WTC11 (cell line): ENCODE measurements around the gene CCDC136. TPM values are rescaled to one million over a fixed set of nuclear protein-coding genes. Genes with fewer than 3 reads are reported as not detected.

Source experiments
- ATAC-seq: fragments of 200-7000 bp; cut with Tn5 transposase; 2 replicates; pipeline ENCODE4 v1.10.0; 2021; ENCODE audit warnings: mild to moderate bottlenecking, moderate library complexity
- CTCF ChIA-PET: fragments of 300-600 bp; sonication (Branson Sonifier 250); formaldehyde crosslinking; loops from one replicate; lab custom pipeline; 2021; ENCODE audit warnings: antibody characterized with exemption; lab: Charles Lee
- POLR2A ChIA-PET: fragments of 350-600 bp; sonication (Branson Sonifier 250); formaldehyde crosslinking; loops from one replicate; lab custom pipeline; 2021; ENCODE audit warnings: antibody characterized with exemption; lab: Charles Lee
- DNase-seq: peaks from one replicate; pipeline ENCODE4 v3.0.0; 2021; ENCODE audit warnings: low spot score
- H3K27ac Mint-ChIP-seq: 2 replicates; pipeline ENCODE4 v1.8.0; 2021; ENCODE audit warnings: mixed read lengths
- H3K27me3 Mint-ChIP-seq: 2 replicates; pipeline ENCODE4 v1.8.0; 2021; ENCODE audit warnings: low read depth, mild to moderate bottlenecking, moderate library complexity, mixed read lengths
- H3K36me3 Mint-ChIP-seq: 2 replicates; pipeline ENCODE4 v1.8.0; 2021; ENCODE audit warnings: mixed read lengths
- H3K4me1 Mint-ChIP-seq: 2 replicates; pipeline ENCODE4 v1.8.0; 2022; ENCODE audit warnings: mixed read lengths
- H3K4me3 Mint-ChIP-seq: 2 replicates; pipeline ENCODE4 v1.8.0; 2021; ENCODE audit warnings: mild to moderate bottlenecking, moderate library complexity, mixed read lengths
- H3K9me3 Mint-ChIP-seq: 2 replicates; pipeline ENCODE4 v1.8.0; 2021; ENCODE audit warnings: mixed read lengths
- GTF2I ChIP-seq: fragments of 250-450 bp; sonication (Bioruptor Pico); conservative IDR thresholded peaks from 2 replicates; pipeline ENCODE4 v1.4.0; 2021; ENCODE audit warnings: mild to moderate bottlenecking
- IRF2 ChIP-seq: sonication (generic); formaldehyde crosslinking; IDR thresholded peaks from 2 replicates; pipeline ENCODE4 v1.8.0; 2022; ENCODE audit warnings: low read depth, missing genetic modification reagents, borderline replicate concordance
- JUN ChIP-seq: sonication (generic); formaldehyde crosslinking; IDR thresholded peaks from 2 replicates; pipeline ENCODE4 v1.8.0; 2023; ENCODE audit warnings: mild to moderate bottlenecking, missing genetic modification reagents
- NFATC4 ChIP-seq: fragments of 250-450 bp; sonication (Bioruptor Pico); IDR thresholded peaks from 2 replicates; pipeline ENCODE4 v1.9.0; 2021; ENCODE audit warnings: mild to moderate bottlenecking
- NR3C1 ChIP-seq: sonication (generic); formaldehyde crosslinking; conservative IDR thresholded peaks from 2 replicates; pipeline ENCODE4 v1.8.1; 2023; ENCODE audit warnings: low read depth, mild to moderate bottlenecking, missing genetic modification reagents
- PRRX2 ChIP-seq: fragments of 250-450 bp; sonication (Bioruptor Pico); IDR thresholded peaks from 2 replicates; pipeline ENCODE4 v1.8.0; 2021; ENCODE audit warnings: mild to moderate bottlenecking
- SMAD4 ChIP-seq: sonication (generic); formaldehyde crosslinking; IDR thresholded peaks from 2 replicates; pipeline ENCODE4 v1.8.0; 2022; ENCODE audit warnings: mild to moderate bottlenecking, missing genetic modification reagents
- SP1 ChIP-seq: sonication (generic); formaldehyde crosslinking; conservative IDR thresholded peaks from 2 replicates; pipeline ENCODE4 v1.8.1; 2022; ENCODE audit warnings: missing genetic modification reagents
- TCF7 ChIP-seq: sonication (generic); formaldehyde crosslinking; IDR thresholded peaks from 2 replicates; pipeline ENCODE4 v1.8.0; 2022; ENCODE audit warnings: mild to moderate bottlenecking, low read depth, missing genetic modification reagents, moderate library complexity
- TEAD1 ChIP-seq: sonication (generic); formaldehyde crosslinking; IDR thresholded peaks from 2 replicates; pipeline ENCODE4 v1.8.0; 2022; ENCODE audit warnings: mild to moderate bottlenecking, missing genetic modification reagents
- TEAD4 ChIP-seq: sonication (generic); formaldehyde crosslinking; IDR thresholded peaks from 2 replicates; pipeline ENCODE4 v1.8.0; 2022; ENCODE audit warnings: mild to moderate bottlenecking, missing genetic modification reagents
- ZNF121 ChIP-seq: sonication (generic); formaldehyde crosslinking; IDR thresholded peaks from 2 replicates; pipeline ENCODE4 v1.8.0; 2023; ENCODE audit warnings: missing genetic modification reagents
- ZNF232 ChIP-seq: sonication (generic); formaldehyde crosslinking; IDR thresholded peaks from 2 replicates; pipeline ENCODE4 v1.8.0; 2022; ENCODE audit warnings: mild to moderate bottlenecking, missing genetic modification reagents
- ZNF671 ChIP-seq: fragments of 250-450 bp; sonication (Bioruptor Pico); IDR thresholded peaks from 2 replicates; pipeline ENCODE4 v1.8.0; 2021; ENCODE audit warnings: mild to moderate bottlenecking
- total RNA-seq: library from RNA; stranded (reverse); gene quantifications from 3 replicates; pipeline ENCODE4 v1.2.3, GENCODE V29; 2021
- TF ChIP-seq, protein P1 (sequence below): sonication (generic); formaldehyde crosslinking; IDR thresholded peaks from 2 replicates; pipeline ENCODE4 v1.8.0; 2023; ENCODE audit warnings: mild to moderate bottlenecking, missing genetic modification reagents
- TF ChIP-seq, protein P2 (sequence below): sonication (generic); formaldehyde crosslinking; IDR thresholded peaks from 2 replicates; pipeline ENCODE4 v1.8.1; 2022; ENCODE audit warnings: missing genetic modification reagents, borderline replicate concordance
- TF ChIP-seq, protein P3 (sequence below): sonication (generic); formaldehyde crosslinking; IDR thresholded peaks from 2 replicates; pipeline ENCODE4 v1.8.1; 2023; ENCODE audit warnings: mild to moderate bottlenecking, missing genetic modification reagents, moderate library complexity
- TF ChIP-seq, protein P4 (sequence below): sonication (generic); formaldehyde crosslinking; IDR thresholded peaks from 2 replicates; pipeline ENCODE4 v1.8.0; 2022; ENCODE audit warnings: mild to moderate bottlenecking, missing genetic modification reagents
- TF ChIP-seq, protein P5 (sequence below): sonication (generic); formaldehyde crosslinking; IDR thresholded peaks from 2 replicates; pipeline ENCODE4 v1.8.1; 2023; ENCODE audit warnings: mild to moderate bottlenecking, moderate library complexity, missing genetic modification reagents
- TF ChIP-seq, protein P6 (sequence below): sonication (generic); formaldehyde crosslinking; IDR thresholded peaks from 2 replicates; pipeline ENCODE4 v1.8.1; 2022; ENCODE audit warnings: low read depth, missing genetic modification reagents, borderline replicate concordance
- TF ChIP-seq, protein P7 (sequence below): sonication (generic); formaldehyde crosslinking; IDR thresholded peaks from 2 replicates; pipeline ENCODE4 v1.8.1; 2023; ENCODE audit warnings: mild to moderate bottlenecking, missing genetic modification reagents, moderate library complexity

Gene CCDC136
- total RNA-seq, 1 experiment from 2014 or later, result 51.0 TPM

DNA sequence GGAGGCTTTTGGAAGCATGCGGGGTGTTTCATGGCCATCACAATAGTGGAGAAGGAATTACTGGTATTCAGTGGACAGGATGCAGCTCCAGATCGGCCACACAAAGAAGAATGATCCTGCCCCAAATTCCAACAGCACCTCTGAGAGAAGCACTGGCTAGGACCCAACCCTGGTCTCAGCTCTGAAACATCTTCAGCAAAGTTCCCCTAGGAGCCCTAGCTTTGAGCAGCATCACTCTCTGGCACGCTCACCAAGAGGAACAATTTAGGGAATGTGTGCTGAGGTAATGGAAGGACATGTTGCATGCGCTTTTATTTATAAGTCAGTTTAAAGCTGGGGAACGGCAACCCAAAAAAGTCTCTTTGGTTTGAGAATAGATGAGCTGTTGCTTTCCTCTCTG, 10.6 kb upstream of the CCDC136 start (continued):
- TF ChIP-seq, protein P1, sequence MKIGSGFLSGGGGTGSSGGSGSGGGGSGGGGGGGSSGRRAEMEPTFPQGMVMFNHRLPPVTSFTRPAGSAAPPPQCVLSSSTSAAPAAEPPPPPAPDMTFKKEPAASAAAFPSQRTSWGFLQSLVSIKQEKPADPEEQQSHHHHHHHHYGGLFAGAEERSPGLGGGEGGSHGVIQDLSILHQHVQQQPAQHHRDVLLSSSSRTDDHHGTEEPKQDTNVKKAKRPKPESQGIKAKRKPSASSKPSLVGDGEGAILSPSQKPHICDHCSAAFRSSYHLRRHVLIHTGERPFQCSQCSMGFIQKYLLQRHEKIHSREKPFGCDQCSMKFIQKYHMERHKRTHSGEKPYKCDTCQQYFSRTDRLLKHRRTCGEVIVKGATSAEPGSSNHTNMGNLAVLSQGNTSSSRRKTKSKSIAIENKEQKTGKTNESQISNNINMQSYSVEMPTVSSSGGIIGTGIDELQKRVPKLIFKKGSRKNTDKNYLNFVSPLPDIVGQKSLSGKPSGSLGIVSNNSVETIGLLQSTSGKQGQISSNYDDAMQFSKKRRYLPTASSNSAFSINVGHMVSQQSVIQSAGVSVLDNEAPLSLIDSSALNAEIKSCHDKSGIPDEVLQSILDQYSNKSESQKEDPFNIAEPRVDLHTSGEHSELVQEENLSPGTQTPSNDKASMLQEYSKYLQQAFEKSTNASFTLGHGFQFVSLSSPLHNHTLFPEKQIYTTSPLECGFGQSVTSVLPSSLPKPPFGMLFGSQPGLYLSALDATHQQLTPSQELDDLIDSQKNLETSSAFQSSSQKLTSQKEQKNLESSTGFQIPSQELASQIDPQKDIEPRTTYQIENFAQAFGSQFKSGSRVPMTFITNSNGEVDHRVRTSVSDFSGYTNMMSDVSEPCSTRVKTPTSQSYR (CRISPR knock-in tag), result no peak
- TF ChIP-seq NFATC4 (CRISPR knock-in tag), result no peak
- no peak for TF ChIP-seq ZNF232 (CRISPR knock-in tag)

DNA sequence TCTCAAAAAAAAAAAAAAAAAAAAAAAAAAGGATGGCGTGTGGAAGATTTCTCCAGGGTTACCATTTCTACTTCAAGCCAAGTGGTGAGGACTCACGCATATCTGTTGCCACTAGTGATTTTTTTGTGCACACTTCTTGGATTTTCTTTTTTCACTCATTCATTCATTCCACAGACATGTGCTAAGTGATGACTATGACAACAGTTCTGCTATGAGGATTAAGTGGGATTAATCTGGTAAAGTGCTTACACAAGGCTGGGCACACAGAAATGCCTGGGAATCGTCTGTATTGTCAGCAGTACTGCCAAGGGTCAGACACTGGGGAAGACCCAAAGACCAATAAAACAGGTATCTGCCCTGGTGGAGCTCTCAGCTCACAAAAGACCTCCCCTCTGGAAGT, 9.9 kb upstream of the CCDC136 start:
- Mint-ChIP-seq H3K4me1 (peaks cover 10% of the 10 kb centered on the region), H3K4me3 (peak overlapping the region; percentile 90; the same call in 1 of the 2 replicates), H3K36me3 (peaks cover 7% of the 10 kb centered on the region; the same call in 1 of the 2 replicates), H3K9me3 (peaks cover 14% of the 10 kb centered on the region), H3K27me3 (peaks cover 6% of the 10 kb centered on the region), H3K27ac (no peak overlapping the region)
- ATAC-seq (no peak), DNase-seq (no peak)
- POLR2A ChIA-PET, result no interaction called here
- TF ChIP-seq GTF2I (CRISPR knock-in tag) (no peak), JUN (CRISPR knock-in tag) (no peak), NR3C1 (CRISPR knock-in tag) (no peak), TCF7 (no peak), IRF2 (CRISPR knock-in tag) (no peak), SMAD4 (CRISPR knock-in tag) (no peak)
- TF ChIP-seq, protein P2, sequence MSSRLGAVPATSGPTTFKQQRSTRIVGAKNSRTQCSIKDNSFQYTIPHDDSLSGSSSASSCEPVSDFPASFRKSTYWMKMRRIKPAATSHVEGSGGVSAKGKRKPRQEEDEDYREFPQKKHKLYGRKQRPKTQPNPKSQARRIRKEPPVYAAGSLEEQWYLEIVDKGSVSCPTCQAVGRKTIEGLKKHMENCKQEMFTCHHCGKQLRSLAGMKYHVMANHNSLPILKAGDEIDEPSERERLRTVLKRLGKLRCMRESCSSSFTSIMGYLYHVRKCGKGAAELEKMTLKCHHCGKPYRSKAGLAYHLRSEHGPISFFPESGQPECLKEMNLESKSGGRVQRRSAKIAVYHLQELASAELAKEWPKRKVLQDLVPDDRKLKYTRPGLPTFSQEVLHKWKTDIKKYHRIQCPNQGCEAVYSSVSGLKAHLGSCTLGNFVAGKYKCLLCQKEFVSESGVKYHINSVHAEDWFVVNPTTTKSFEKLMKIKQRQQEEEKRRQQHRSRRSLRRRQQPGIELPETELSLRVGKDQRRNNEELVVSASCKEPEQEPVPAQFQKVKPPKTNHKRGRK (CRISPR knock-in tag), result no peak
- TF ChIP-seq, protein P3, sequence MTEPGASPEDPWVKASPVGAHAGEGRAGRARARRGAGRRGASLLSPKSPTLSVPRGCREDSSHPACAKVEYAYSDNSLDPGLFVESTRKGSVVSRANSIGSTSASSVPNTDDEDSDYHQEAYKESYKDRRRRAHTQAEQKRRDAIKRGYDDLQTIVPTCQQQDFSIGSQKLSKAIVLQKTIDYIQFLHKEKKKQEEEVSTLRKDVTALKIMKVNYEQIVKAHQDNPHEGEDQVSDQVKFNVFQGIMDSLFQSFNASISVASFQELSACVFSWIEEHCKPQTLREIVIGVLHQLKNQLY (CRISPR knock-in tag), result no peak
- CTCF ChIA-PET, result interaction anchor here (1.2 to 1.8 kb wide), 6 partner anchors 14 to 108 kb away, joined by 3 to 8 read pairs (median 4); no protein-coding TSS in a partner anchor

DNA sequence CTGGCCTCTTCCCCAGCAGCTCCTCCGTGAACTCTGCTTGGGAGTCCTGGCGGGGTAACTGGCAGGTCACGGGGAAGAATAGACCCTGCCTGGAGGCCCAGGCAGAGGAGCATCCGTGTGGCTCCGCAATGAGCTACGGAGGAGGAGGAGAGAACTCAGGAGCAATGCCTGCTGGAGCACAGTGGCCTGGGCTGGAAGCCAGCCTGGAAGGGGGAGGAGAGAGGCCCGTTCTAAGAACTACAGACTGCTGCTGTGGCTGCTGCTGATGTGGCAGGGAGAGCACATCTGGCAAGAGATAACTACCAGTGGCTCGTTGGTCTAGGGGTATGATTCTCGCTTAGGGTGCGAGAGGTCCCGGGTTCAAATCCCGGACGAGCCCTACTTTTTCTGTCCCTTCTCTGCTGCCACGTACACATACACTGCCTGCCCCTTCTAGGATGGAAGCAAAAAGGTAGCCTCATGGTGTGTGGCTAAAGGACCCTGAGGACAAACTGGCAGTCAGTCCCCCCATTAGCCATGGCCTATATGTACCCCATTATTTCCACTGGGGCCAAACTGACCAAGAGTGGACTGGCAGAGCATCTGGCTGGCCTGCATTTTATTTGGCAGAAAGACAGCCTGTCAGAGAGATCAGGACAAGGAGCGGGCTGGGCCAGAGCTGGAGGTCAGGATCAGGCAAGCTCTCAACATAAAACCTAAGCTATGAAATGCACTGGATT, 8.5 kb upstream of the CCDC136 start:
- Mint-ChIP-seq H3K4me3 (peak overlapping the region; percentile 90), H3K9me3 (no peaks in the 10 kb centered on the region), H3K27ac (peak overlapping the region; percentile 15), H3K27me3 (peaks cover 1% of the 10 kb centered on the region; the same call in 1 of the 2 replicates), H3K36me3 (no peaks in the 10 kb centered on the region), H3K4me1 (peaks cover 10% of the 10 kb centered on the region)
- ChIA-PET CTCF (interaction anchor here (0.6 to 1.6 kb wide), 7 partner anchors 11 to 100 kb away, joined by 3 to 8 read pairs (median 4); no protein-coding TSS in a partner anchor), POLR2A (interaction anchor here (0.6 kb wide), 1 partner anchor 342 kb away, joined by 5 read pairs; no protein-coding TSS in a partner anchor)
- DNase-seq (peak; percentile 93), ATAC-seq (peak; percentile 96)
- TF ChIP-seq, protein P4, sequence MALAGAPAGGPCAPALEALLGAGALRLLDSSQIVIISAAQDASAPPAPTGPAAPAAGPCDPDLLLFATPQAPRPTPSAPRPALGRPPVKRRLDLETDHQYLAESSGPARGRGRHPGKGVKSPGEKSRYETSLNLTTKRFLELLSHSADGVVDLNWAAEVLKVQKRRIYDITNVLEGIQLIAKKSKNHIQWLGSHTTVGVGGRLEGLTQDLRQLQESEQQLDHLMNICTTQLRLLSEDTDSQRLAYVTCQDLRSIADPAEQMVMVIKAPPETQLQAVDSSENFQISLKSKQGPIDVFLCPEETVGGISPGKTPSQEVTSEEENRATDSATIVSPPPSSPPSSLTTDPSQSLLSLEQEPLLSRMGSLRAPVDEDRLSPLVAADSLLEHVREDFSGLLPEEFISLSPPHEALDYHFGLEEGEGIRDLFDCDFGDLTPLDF (CRISPR knock-in tag), result peak; percentile 42; the same call in 1 of the 2 replicates
- TF ChIP-seq TEAD1, result peak; percentile 44; the same call in 1 of the 2 replicates
- TF ChIP-seq, protein P5, sequence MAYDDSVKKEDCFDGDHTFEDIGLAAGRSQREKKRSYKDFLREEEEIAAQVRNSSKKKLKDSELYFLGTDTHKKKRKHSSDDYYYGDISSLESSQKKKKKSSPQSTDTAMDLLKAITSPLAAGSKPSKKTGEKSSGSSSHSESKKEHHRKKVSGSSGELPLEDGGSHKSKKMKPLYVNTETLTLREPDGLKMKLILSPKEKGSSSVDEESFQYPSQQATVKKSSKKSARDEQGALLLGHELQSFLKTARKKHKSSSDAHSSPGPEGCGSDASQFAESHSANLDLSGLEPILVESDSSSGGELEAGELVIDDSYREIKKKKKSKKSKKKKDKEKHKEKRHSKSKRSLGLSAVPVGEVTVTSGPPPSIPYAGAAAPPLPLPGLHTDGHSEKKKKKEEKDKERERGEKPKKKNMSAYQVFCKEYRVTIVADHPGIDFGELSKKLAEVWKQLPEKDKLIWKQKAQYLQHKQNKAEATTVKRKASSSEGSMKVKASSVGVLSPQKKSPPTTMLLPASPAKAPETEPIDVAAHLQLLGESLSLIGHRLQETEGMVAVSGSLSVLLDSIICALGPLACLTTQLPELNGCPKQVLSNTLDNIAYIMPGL (CRISPR knock-in tag), result peak; percentile 68
- 0 out of 2 replicates have a peak, but pooled peaks have one; percentile 58 for TF ChIP-seq PRRX2
- TF ChIP-seq, protein P6, sequence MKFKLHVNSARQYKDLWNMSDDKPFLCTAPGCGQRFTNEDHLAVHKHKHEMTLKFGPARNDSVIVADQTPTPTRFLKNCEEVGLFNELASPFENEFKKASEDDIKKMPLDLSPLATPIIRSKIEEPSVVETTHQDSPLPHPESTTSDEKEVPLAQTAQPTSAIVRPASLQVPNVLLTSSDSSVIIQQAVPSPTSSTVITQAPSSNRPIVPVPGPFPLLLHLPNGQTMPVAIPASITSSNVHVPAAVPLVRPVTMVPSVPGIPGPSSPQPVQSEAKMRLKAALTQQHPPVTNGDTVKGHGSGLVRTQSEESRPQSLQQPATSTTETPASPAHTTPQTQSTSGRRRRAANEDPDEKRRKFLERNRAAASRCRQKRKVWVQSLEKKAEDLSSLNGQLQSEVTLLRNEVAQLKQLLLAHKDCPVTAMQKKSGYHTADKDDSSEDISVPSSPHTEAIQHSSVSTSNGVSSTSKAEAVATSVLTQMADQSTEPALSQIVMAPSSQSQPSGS (CRISPR knock-in tag), result no peak
- TF ChIP-seq, protein P7, sequence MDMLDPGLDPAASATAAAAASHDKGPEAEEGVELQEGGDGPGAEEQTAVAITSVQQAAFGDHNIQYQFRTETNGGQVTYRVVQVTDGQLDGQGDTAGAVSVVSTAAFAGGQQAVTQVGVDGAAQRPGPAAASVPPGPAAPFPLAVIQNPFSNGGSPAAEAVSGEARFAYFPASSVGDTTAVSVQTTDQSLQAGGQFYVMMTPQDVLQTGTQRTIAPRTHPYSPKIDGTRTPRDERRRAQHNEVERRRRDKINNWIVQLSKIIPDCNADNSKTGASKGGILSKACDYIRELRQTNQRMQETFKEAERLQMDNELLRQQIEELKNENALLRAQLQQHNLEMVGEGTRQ (CRISPR knock-in tag), result no peak
- 0 out of 2 replicates have a peak, but pooled peaks have one; percentile 15 for TF ChIP-seq TEAD4 (CRISPR knock-in tag)
- TF ChIP-seq SP1 (CRISPR knock-in tag), result peak; percentile 34; the same call in 1 of the 2 replicates
- TF ChIP-seq ZNF671 (CRISPR knock-in tag), result 0 out of 2 replicates have a peak, but pooled peaks have one; percentile 34
- peak; percentile 2; the same call in 1 of the 2 replicates for TF ChIP-seq ZNF121
